ENCODE data around the gene NEXN. TPM values are rescaled to one million over a fixed set of nuclear protein-coding genes. Genes with fewer than 3 reads are reported as not detected.

The NEXN gene
- total RNA-seq, 1 experiment from 2014 or later: 0.07 TPM

Other genes with a start within 250 kb of the NEXN start
- gene ZZZ3, start 206.0 kb upstream of the NEXN start, total RNA-seq (2014; rRNA removed; shearing (Covaris generic)): 50.2 and 51.7 TPM in 2 replicates
- 38.8 and 50.2 TPM in 2 replicates for gene USP33, start 128.8 kb upstream of the NEXN start, total RNA-seq (2014; rRNA removed; shearing (Covaris generic))
- 14.4 and 15.7 TPM in 2 replicates for gene MIGA1, start 109.0 kb upstream of the NEXN start, total RNA-seq (2014; rRNA removed; shearing (Covaris generic))
- 97.4 and 124 TPM in 2 replicates for gene FUBP1, start 90.4 kb downstream of the NEXN start, total RNA-seq (2014; rRNA removed; shearing (Covaris generic))
- gene DNAJB4, start 116.3 kb downstream of the NEXN start, total RNA-seq (2014; rRNA removed; shearing (Covaris generic)): 20.8 and 22.5 TPM in 2 replicates
- not detected in 2 replicates for gene GIPC2, start 157.3 kb downstream of the NEXN start, total RNA-seq (2014; rRNA removed; shearing (Covaris generic))